Iris pigment epithelial cell (primary cell): ENCODE results near the gene VKORC1.

Source experiments
- DNase-seq: peaks from one replicate; pipeline ENCODE4 v3.0.0-alpha.2; 2011; ENCODE audit warnings: low read depth

The VKORC1 gene

GRCh38 chr16:31130336-31130891, 35.8 kb upstream of the VKORC1 start:
- DNase-seq: no peak

GRCh38 chr16:31129568-31130335, 35.2 kb upstream of the VKORC1 start:
- DNase-seq: no peak

- DNase-seq: no peak
These were observed 34.3 kb upstream of the VKORC1 start for GRCh38 chr16:31128711-31129567.

- no peak for DNase-seq
These were observed 32.6 kb upstream of the VKORC1 start for GRCh38 chr16:31127182-31127581.

GRCh38 chr16:31125844-31126243, 31.2 kb upstream of the VKORC1 start:
- no peak for DNase-seq

- DNase-seq: no peak
These were observed 25.5 kb upstream of the VKORC1 start for GRCh38 chr16:31120129-31120528.

- peak; percentile 92 for DNase-seq
These were observed 23.9 kb upstream of the VKORC1 start for GRCh38 chr16:31118223-31119155.

- peak; percentile 99 for DNase-seq
These were observed 23.0 kb upstream of the VKORC1 start, which contains the start of gene KAT8 for GRCh38 chr16:31117384-31118222. KAT8 (plus strand) TSS chr16:31117664; CDS start chr16:31117682, 18 bp downstream.

- DNase-seq: no peak
These were observed 19.9 kb upstream of the VKORC1 start for GRCh38 chr16:31114468-31114867.

- no peak for DNase-seq
These were observed 18.8 kb upstream of the VKORC1 start for GRCh38 chr16:31113121-31114120.

- no peak for DNase-seq
These were observed 18.1 kb upstream of the VKORC1 start for GRCh38 chr16:31112711-31113110.

- no peak for DNase-seq
These were observed 17.4 kb upstream of the VKORC1 start for GRCh38 chr16:31111881-31112466.

- no peak for DNase-seq
These were observed 15.8 kb upstream of the VKORC1 start for GRCh38 chr16:31110106-31111034.

- no peak for DNase-seq
These were observed 15.0 kb upstream of the VKORC1 start for GRCh38 chr16:31109622-31110021.

GRCh38 chr16:31108794-31109558, 14.4 kb upstream of the VKORC1 start:
- DNase-seq: no peak

- DNase-seq: peak; percentile 59
These were observed 13.6 kb upstream of the VKORC1 start, which contains the start of gene BCKDK for GRCh38 chr16:31108035-31108793. BCKDK (plus strand) TSS chr16:31108386; CDS start chr16:31109224, 838 bp downstream.
